ENCODE data around the gene CYP1A2. TPM values are rescaled to one million over a fixed set of nuclear protein-coding genes. Genes with fewer than 3 reads are reported as not detected.

Gene CYP1A2
- total and polyA plus RNA-seq, 2 of the 13 experiments (the other 11 are each of a cell fraction or from before 2014, with no cell fraction given), result 0.07 TPM; not detected in 1

GRCh38 chr15:74788683-74789151, 40.1 kb downstream of the CYP1A2 start (continued):
- no peak for TF ChIP-seq ZSCAN20 (CRISPR knock-in tag; IDR thresholded peaks at IDR 0.05; ENCODE audit: borderline replicate concordance)
- TF ChIP-seq ZBTB2 (CRISPR knock-in tag; IDR thresholded peaks at IDR 0.05; ENCODE audit: low read depth), result no peak
- no peak for TF ChIP-seq RBM39 (IDR thresholded peaks at IDR 0.05; ENCODE audit: low read depth, low read length, poor library complexity, severe bottlenecking)

DNA sequence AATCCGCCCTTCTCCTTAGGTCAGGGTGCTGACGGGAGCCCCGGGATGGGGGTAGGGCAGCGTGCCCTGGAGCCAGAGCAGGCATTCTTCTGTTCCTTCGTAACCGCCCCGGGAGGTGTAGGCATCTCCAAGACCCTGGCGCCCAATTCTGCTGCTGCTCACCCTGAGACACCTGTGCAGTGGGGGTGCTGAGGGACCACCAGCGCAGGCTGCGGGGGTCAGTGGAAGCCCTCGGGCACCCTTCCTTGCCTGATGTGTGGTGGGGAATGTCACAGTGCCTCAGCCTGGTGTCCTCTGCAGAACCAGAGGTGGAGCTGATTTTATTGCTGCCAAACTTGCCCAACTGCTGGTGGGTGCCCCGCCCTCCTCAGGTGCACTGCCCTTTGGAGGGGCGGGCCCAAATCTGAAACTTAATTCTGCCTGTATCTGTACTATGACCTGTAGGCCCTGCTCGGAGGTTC, 40.6 kb downstream of the CYP1A2 start:
- BruUV-seq (replicated peaks), result no TSS peak
- intact Hi-C loops (cut with micrococcal nuclease; ENCODE audit: unreplicated experiment), result no loop called here
- Histone ChIP-seq H3K36me3 (replicated peaks in 1 of 2; ENCODE audit: control insufficient read depth in 1 of 2, insufficient read depth in 2 of 2, low read length in 2 of 2) (peaks cover 8 to 28% of the 10 kb centered on the region in 2 experiments; a peak in 4 of 5 replicates), H3K4me1 (ENCODE audit: insufficient read depth, low read length) (peaks cover 36% of the 10 kb centered on the region), H3K79me2 (ENCODE audit: insufficient read depth, low read length) (peaks cover 50% of the 10 kb centered on the region), H2AFZ (ENCODE audit: low read length) (no peak overlapping the region), H3K4me2 (ENCODE audit: low read depth, low read length) (no peak overlapping the region), H3K27me3 (ENCODE audit: control insufficient read depth in 1 of 2, insufficient read depth in 2 of 2, low read length in 2 of 2) (no peaks in the 10 kb centered on the region), H3K27ac (ENCODE audit: extremely low read length, insufficient read depth, low read length) (no peak overlapping the region), H3K4me3 (replicated peaks in 1 of 3; ENCODE audit: insufficient read depth in 1 of 3, low read depth in 2 of 3, low read length in 3 of 3) (no peak overlapping the region), H3K9ac (ENCODE audit: insufficient read depth, low read depth, low read length) (no peak overlapping the region), H4K20me1 (ENCODE audit: insufficient read depth, low read length) (peaks cover 27% of the 10 kb centered on the region; the same call in 1 of the 2 replicates), H3K9me3 (ENCODE audit: low read length) (no peaks in the 10 kb centered on the region)
- FAIRE-seq (no peak), ATAC-seq (no peak), DNase-seq (ENCODE audit: low spot score) (no peak)
- in situ Hi-C loops (cut with HindIII; ENCODE audit: extremely low pct_ligation_motif_present, low pct_unique_long_range_greater_than_20kb), result loop anchor here (10.0 kb wide), 1 partner anchor 244 kb away; the partner anchor contains the start of gene ARID3B
- WGBS (ENCODE audit: low lambda C conversion rate), result 95% methylated on average over 12 of the region's 14 CpGs
- POLR2A ChIA-PET, result interaction anchor here (1.7 kb wide), 1 partner anchor 9 kb away, joined by 3 read pairs; no protein-coding TSS in a partner anchor
- CTCF ChIA-PET (ENCODE audit: low intra/inter-chr PET ratio, low total read pairs), result no interaction called here
- TF ChIP-seq AGO2 (optimal IDR thresholded peaks at IDR 0.05; ENCODE audit: low read depth, low read length), result peak; percentile 27
- no peak for TF ChIP-seq ZNF274 (CRISPR knock-in tag; IDR thresholded peaks at IDR 0.05)
- TF ChIP-seq ZNF136 (CRISPR knock-in tag; IDR thresholded peaks at IDR 0.05; ENCODE audit: low read depth), result no peak
- TF ChIP-seq, protein P1, sequence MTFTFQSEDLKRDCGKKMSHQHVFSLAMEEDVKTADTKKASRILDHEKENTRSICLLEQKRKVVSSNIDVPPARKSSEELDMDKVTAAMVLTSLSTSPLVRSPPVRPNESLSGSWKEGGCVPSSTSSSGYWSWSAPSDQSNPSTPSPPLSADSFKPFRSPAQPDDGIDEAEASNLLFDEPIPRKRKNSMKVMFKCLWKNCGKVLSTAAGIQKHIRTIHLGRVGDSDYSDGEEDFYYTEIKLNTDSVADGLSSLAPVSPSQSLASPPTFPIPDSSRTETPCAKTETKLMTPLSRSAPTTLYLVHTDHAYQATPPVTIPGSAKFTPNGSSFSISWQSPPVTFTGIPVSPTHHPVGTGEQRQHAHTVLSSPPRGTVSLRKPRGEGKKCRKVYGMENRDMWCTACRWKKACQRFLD (CRISPR knock-in tag; IDR thresholded peaks at IDR 0.05; ENCODE audit: borderline replicate concordance), result no peak
- TF ChIP-seq PHF5A (CRISPR knock-in tag; IDR thresholded peaks at IDR 0.05; ENCODE audit: low read depth, unreplicated experiment), result no peak
- TF ChIP-seq, protein P2, sequence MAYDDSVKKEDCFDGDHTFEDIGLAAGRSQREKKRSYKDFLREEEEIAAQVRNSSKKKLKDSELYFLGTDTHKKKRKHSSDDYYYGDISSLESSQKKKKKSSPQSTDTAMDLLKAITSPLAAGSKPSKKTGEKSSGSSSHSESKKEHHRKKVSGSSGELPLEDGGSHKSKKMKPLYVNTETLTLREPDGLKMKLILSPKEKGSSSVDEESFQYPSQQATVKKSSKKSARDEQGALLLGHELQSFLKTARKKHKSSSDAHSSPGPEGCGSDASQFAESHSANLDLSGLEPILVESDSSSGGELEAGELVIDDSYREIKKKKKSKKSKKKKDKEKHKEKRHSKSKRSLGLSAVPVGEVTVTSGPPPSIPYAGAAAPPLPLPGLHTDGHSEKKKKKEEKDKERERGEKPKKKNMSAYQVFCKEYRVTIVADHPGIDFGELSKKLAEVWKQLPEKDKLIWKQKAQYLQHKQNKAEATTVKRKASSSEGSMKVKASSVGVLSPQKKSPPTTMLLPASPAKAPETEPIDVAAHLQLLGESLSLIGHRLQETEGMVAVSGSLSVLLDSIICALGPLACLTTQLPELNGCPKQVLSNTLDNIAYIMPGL (CRISPR knock-in tag; IDR thresholded peaks at IDR 0.05; ENCODE audit: borderline replicate concordance in 1 of 2, low read depth in 1 of 2), result no peak
- TF ChIP-seq ELF1 (CRISPR knock-in tag; IDR thresholded peaks at IDR 0.05), result no peak
